ENCODE results near the gene MED7. TPM values are rescaled to one million over a fixed set of nuclear protein-coding genes. Genes with fewer than 3 reads are reported as not detected.

MED7 gene
- total RNA-seq (2022) (14.7 and 16.9 TPM in 2 replicates), Bru-seq, nascent RNA (percentile 90 among the genes with signal in this experiment), BruChase-seq, experiment 1, labeled RNA remaining after a 6-hour chase (percentile 89 among the genes with signal in this experiment), BruChase-seq, experiment 2, labeled RNA remaining after a 2-hour chase (percentile 95 among the genes with signal in this experiment)
- long read RNA-seq, transcript MED7-201 (2 exons, 2,402 nt): major isoform, 50 of 64 reads
- long read RNA-seq, partial matches to known transcripts: 0 of 64 reads
- long read RNA-seq, other reads (novel, unspliced or antisense): 12 of 64 reads

DNA sequence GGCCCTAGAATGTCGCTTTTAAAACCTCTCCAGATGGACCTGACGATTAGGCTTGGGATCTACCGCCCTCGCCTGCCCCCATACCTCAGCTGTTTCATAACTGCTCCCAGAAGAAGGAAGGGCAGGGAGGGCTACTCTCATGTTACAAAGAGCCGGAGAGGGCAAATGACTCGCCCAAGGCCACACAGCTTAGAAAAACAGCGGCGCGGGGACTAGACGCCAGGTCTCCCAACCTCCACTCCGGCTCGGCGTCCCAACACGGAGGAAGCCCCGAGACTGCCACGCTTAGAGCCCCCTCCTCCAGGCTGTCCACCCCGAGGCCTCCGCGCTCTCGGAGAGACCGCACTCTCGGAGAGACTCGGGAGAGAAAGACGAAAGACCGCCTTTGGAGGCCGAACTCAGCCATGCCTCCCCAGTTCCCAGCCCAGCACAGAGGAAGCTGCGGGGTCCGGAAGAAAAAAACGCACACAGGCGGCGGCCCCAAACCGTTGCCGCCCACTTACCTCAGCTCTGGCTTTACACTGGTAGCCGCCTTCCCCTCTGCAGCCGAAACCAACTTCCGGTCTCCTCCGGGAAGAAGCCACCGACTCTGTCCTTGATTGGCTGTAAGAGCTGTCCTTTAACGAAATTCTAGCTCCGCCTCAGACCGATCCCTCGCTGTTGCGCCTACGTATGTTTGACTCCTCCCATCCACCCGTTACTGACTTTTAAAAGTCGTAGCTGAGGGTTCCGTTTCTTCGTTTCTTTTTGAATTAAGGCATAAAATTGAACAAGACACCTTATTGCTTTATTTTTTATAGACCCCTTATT is at the start of gene MED7:
Gene MED7 (minus strand): TSS at position 549 of the 810 bp plus-strand sequence. CDS start 3,434 bp downstream, outside the sequence.
- intact Hi-C loops (cut with micrococcal nuclease): no loop called here
- H3K4me1 Mint-ChIP-seq (ENCODE audit: insufficient read depth, unreplicated experiment): peaks cover 7% of the 10 kb centered on the region
- no peaks in the 10 kb centered on the region for H3K9me3 Mint-ChIP-seq (ENCODE audit: unreplicated experiment)
- ChIA-PET CTCF (interaction anchor here (0.6 to 2.8 kb wide), 9 partner anchors 10 to 1986 kb away, joined by 3 to 22 read pairs (median 3); no protein-coding TSS in a partner anchor), POLR2A (interaction anchor here (0.6 to 3.2 kb wide), 32 partner anchors 8 to 1836 kb away, joined by 3 to 19 read pairs (median 4); partner anchors contain the start of genes CYFIP2 and THG1L)
- peak; percentile 100 for DNase-seq (ENCODE audit: unreplicated experiment)
- TF ChIP-seq, protein P1, sequence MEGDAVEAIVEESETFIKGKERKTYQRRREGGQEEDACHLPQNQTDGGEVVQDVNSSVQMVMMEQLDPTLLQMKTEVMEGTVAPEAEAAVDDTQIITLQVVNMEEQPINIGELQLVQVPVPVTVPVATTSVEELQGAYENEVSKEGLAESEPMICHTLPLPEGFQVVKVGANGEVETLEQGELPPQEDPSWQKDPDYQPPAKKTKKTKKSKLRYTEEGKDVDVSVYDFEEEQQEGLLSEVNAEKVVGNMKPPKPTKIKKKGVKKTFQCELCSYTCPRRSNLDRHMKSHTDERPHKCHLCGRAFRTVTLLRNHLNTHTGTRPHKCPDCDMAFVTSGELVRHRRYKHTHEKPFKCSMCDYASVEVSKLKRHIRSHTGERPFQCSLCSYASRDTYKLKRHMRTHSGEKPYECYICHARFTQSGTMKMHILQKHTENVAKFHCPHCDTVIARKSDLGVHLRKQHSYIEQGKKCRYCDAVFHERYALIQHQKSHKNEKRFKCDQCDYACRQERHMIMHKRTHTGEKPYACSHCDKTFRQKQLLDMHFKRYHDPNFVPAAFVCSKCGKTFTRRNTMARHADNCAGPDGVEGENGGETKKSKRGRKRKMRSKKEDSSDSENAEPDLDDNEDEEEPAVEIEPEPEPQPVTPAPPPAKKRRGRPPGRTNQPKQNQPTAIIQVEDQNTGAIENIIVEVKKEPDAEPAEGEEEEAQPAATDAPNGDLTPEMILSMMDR (IDR thresholded peaks at IDR 0.05; ENCODE audit: unreplicated experiment): no peak
- peak within 1 kb of the TSS; percentile 83 for H3K4me3 Mint-ChIP-seq (ENCODE audit: unreplicated experiment)
- BruUV-seq (replicated peaks): TSS peak; percentile 69
- peaks cover 23% of the 10 kb centered on the region for H3K36me3 Mint-ChIP-seq (ENCODE audit: insufficient read depth, unreplicated experiment)
- H3K27ac Mint-ChIP-seq (ENCODE audit: low read depth, unreplicated experiment): peak within 1 kb of the TSS; percentile 94
- H3K27me3 Mint-ChIP-seq (ENCODE audit: insufficient read depth, unreplicated experiment): no peaks in the 10 kb centered on the region

DNA sequence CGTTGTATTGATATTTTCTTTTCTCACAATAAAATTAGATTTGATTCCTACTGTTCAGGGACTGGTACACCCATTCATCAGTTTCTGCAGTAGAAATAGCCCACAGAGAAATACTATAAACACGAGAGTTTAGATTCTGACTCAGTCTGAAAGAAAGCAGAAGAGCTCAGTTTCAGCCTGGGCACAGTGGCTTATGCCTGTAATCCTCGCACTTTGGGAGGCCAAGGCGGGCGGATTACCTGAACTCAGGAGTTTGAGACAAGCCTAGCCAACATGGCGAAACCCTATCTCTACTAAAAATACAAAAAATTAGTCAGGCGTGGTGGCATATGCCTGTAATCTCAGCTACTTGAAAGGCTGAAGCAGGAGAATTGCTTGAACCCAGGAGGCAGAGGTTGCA is 46.6 kb upstream of the MED7 start:
- no TSS peak for BruUV-seq (replicated peaks)
- TF ChIP-seq, protein P1 (IDR thresholded peaks at IDR 0.05; ENCODE audit: unreplicated experiment): no peak
- intact Hi-C loops (cut with micrococcal nuclease): no loop called here
- Mint-ChIP-seq H3K27me3 (ENCODE audit: insufficient read depth, unreplicated experiment) (peaks cover 10% of the 10 kb centered on the region), H3K4me3 (ENCODE audit: unreplicated experiment) (no peak overlapping the region), H3K36me3 (ENCODE audit: insufficient read depth, unreplicated experiment) (no peaks in the 10 kb centered on the region), H3K4me1 (ENCODE audit: insufficient read depth, unreplicated experiment) (no peaks in the 10 kb centered on the region), H3K27ac (ENCODE audit: low read depth, unreplicated experiment) (no peak overlapping the region), H3K9me3 (ENCODE audit: unreplicated experiment) (no peaks in the 10 kb centered on the region)
- CTCF ChIA-PET: interaction anchor here (1.2 to 2.3 kb wide), 3 partner anchors 11 to 40 kb away, joined by 4 to 6 read pairs (median 5); no protein-coding TSS in a partner anchor
- POLR2A ChIA-PET: interaction anchor here (0.7 kb wide), 1 partner anchor 124 kb away, joined by 3 read pairs; no protein-coding TSS in a partner anchor
- DNase-seq (ENCODE audit: unreplicated experiment): no peak

DNA sequence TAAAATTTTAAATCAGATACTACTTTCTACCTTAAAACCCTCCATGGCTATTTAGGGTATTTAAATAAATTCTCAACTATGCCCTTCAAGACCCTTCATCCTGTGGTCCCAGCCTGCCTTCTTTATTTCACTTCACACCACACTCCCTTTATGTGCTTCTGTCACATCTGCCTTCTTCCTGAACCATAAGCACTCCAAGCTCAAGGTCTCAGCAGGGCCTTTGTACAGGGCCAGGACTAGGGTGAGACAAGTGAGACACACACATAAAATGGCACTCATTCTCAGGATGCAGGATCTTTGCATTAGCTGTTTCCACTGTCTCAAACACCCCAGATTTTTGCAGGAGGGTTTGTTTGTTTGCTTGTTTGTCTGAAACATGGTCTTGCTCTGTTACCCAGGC is 45.6 kb upstream of the MED7 start:
- H3K27ac Mint-ChIP-seq (ENCODE audit: low read depth, unreplicated experiment): no peak overlapping the region
- peaks cover under 1% of the 10 kb centered on the region for H3K27me3 Mint-ChIP-seq (ENCODE audit: insufficient read depth, unreplicated experiment)
- intact Hi-C loops (cut with micrococcal nuclease): no loop called here
- H3K36me3 Mint-ChIP-seq (ENCODE audit: insufficient read depth, unreplicated experiment): no peaks in the 10 kb centered on the region
- DNase-seq (ENCODE audit: unreplicated experiment): no peak
- H3K9me3 Mint-ChIP-seq (ENCODE audit: unreplicated experiment): no peaks in the 10 kb centered on the region
- no peak overlapping the region for H3K4me3 Mint-ChIP-seq (ENCODE audit: unreplicated experiment)
- TF ChIP-seq, protein P1 (IDR thresholded peaks at IDR 0.05; ENCODE audit: unreplicated experiment): no peak
- no peaks in the 10 kb centered on the region for H3K4me1 Mint-ChIP-seq (ENCODE audit: insufficient read depth, unreplicated experiment)
- POLR2A ChIA-PET: interaction anchor here (0.6 kb wide), 1 partner anchor 21 kb away, joined by 4 read pairs; no protein-coding TSS in a partner anchor
- BruUV-seq (replicated peaks): no TSS peak
- CTCF ChIA-PET: interaction anchor here (0.7 to 2.1 kb wide), 2 partner anchors 39 to 155 kb away, joined by 3 to 5 read pairs; no protein-coding TSS in a partner anchor
